ENCODE results near the gene PLOD2.

PLOD2 gene

DNA sequence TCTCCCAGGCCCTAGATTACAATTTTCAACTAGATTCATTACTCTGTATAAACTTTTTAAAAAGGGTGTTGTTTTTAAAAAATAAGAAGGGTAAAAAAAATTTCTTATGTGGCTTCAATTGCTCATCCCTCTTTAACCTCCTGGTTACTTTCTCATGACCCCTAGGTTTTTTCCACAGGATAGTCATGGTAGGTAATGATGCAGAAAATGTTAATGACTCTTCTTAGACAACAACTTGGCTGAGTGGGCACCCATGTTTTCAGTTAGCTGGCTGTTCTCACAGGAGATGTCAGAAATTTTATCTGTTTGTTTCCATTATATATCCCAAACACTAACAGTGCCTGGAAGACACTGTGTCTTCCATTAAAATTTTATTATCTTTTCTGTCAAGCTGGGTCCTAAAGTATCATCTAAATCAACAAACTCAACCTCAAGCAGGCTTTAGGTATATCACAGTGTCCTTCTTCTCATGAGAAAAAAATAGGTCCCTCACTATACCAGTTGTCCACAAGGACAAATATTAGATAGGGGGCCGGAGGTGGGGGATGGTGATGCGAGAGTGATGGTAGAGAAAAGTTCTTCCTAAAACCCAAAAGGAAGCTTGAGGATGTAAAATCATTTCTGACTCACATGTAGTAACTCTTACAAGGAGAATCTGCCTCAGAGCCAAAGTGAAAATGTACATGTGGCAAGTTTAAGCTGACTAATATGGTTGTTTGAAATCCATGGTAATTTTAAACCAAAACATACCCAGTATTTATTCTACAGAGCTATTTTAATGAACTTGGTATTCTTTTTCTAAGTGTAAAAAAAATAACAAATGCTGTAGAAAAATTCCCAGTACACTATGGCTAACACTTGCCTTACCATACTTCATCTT, 43.3 kb downstream of the PLOD2 start:
- no peak for TF ChIP-seq EGR1 (IDR thresholded peaks at IDR 0.05)
- TF ChIP-seq ZBTB7A (IDR thresholded peaks at IDR 0.05; ENCODE audit: low read depth) = no peak
- TF ChIP-seq REST (IDR thresholded peaks at IDR 0.05; ENCODE audit: low read depth) = no peak
- TF ChIP-seq CREB1 (IDR thresholded peaks at IDR 0.05; ENCODE audit: low read depth) = no peak
- TF ChIP-seq, protein P1, sequence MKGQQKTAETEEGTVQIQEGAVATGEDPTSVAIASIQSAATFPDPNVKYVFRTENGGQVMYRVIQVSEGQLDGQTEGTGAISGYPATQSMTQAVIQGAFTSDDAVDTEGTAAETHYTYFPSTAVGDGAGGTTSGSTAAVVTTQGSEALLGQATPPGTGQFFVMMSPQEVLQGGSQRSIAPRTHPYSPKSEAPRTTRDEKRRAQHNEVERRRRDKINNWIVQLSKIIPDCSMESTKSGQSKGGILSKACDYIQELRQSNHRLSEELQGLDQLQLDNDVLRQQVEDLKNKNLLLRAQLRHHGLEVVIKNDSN (IDR thresholded peaks at IDR 0.05) = no peak
- TF ChIP-seq RAD21 (IDR thresholded peaks at IDR 0.05; ENCODE audit: low read depth) = no peak
- no peak for TF ChIP-seq MAX (IDR thresholded peaks at IDR 0.05)
- TF ChIP-seq TCF12 (IDR thresholded peaks at IDR 0.05; ENCODE audit: low read depth) = no peak

- TF ChIP-seq EGR1 (IDR thresholded peaks at IDR 0.05) (no peak), YY1 (IDR thresholded peaks at IDR 0.05; ENCODE audit: low read depth) (no peak), CREB1 (IDR thresholded peaks at IDR 0.05; ENCODE audit: low read depth) (no peak)
These were observed 45.4 kb downstream of the PLOD2 start for GRCh38 chr3:146115619-146116018.

GRCh38 chr3:146111337-146111736, 49.6 kb downstream of the PLOD2 start:
- TF ChIP-seq TCF12 (IDR thresholded peaks at IDR 0.05; ENCODE audit: low read depth) (no peak), TEAD4 (IDR thresholded peaks at IDR 0.05) (no peak), YY1 (IDR thresholded peaks at IDR 0.05; ENCODE audit: low read depth) (no peak), NFIC (IDR thresholded peaks at IDR 0.05) (no peak), CEBPB (IDR thresholded peaks at IDR 0.05) (no peak), CREB1 (IDR thresholded peaks at IDR 0.05; ENCODE audit: low read depth) (no peak), TAF1 (IDR thresholded peaks at IDR 0.05; ENCODE audit: low read depth) (no peak), EP300 (IDR thresholded peaks at IDR 0.05; ENCODE audit: borderline replicate concordance) (no peak), REST (IDR thresholded peaks at IDR 0.05; ENCODE audit: low read depth) (no peak), RAD21 (IDR thresholded peaks at IDR 0.05; ENCODE audit: low read depth) (no peak), EGR1 (IDR thresholded peaks at IDR 0.05) (no peak), FOXM1 (IDR thresholded peaks at IDR 0.05; ENCODE audit: borderline replicate concordance, low read depth) (no peak), ZBTB7A (IDR thresholded peaks at IDR 0.05; ENCODE audit: low read depth) (no peak), MAX (IDR thresholded peaks at IDR 0.05) (no peak)
- TF ChIP-seq, protein P1 (IDR thresholded peaks at IDR 0.05) = no peak

- TF ChIP-seq EGR1 (IDR thresholded peaks at IDR 0.05) (no peak), YY1 (IDR thresholded peaks at IDR 0.05; ENCODE audit: low read depth) (no peak)
These were observed 50.8 kb downstream of the PLOD2 start for GRCh38 chr3:146110161-146110560.

DNA sequence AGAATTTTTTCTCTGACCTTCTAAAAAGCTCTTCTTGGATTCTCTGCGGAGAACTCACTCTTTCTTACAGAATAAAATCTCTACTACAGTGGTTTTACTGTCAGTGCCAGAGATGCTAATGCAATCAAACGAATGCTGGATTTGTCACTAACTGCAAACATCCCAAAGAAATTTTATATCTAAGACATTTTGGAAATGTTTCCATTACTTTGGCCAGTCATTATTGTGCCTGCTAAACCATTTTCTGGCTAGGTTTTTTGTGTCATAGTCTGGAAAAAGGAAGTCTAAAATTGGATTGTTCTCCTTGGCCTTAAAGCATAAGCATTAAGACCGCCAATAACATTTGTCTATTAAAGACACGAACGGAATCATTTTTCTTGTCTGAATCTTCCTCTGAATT, 54.0 kb downstream of the PLOD2 start:
- TF ChIP-seq TAF1 (IDR thresholded peaks at IDR 0.05; ENCODE audit: low read depth) (no peak), REST (IDR thresholded peaks at IDR 0.05; ENCODE audit: low read depth) (no peak), TCF12 (IDR thresholded peaks at IDR 0.05; ENCODE audit: low read depth) (no peak), YY1 (IDR thresholded peaks at IDR 0.05; ENCODE audit: low read depth) (no peak), EGR1 (IDR thresholded peaks at IDR 0.05) (no peak), RAD21 (IDR thresholded peaks at IDR 0.05; ENCODE audit: low read depth) (no peak), ZBTB7A (IDR thresholded peaks at IDR 0.05; ENCODE audit: low read depth) (no peak), CREB1 (IDR thresholded peaks at IDR 0.05; ENCODE audit: low read depth) (no peak), NFIC (IDR thresholded peaks at IDR 0.05) (no peak), MAX (IDR thresholded peaks at IDR 0.05) (no peak), EP300 (IDR thresholded peaks at IDR 0.05; ENCODE audit: borderline replicate concordance) (no peak), FOXM1 (IDR thresholded peaks at IDR 0.05; ENCODE audit: borderline replicate concordance, low read depth) (no peak), CEBPB (IDR thresholded peaks at IDR 0.05) (no peak), TEAD4 (IDR thresholded peaks at IDR 0.05) (no peak)
- TF ChIP-seq, protein P1 (IDR thresholded peaks at IDR 0.05) = no peak
